SH-SY5Y (cell line): Measurements from ENCODE around the gene LPIN2.

Source experiments
- GATA2 ChIP-seq: IDR thresholded peaks from 2 replicates; pipeline ENCODE4 v1.6.1; 2011; ENCODE audit warnings: mild to moderate bottlenecking, low read depth, low read length
- GATA3 ChIP-seq: IDR thresholded peaks from 2 replicates; pipeline ENCODE4 v1.6.1; 2011; ENCODE audit warnings: low read depth, mild to moderate bottlenecking, low read length, moderate library complexity

DNA sequence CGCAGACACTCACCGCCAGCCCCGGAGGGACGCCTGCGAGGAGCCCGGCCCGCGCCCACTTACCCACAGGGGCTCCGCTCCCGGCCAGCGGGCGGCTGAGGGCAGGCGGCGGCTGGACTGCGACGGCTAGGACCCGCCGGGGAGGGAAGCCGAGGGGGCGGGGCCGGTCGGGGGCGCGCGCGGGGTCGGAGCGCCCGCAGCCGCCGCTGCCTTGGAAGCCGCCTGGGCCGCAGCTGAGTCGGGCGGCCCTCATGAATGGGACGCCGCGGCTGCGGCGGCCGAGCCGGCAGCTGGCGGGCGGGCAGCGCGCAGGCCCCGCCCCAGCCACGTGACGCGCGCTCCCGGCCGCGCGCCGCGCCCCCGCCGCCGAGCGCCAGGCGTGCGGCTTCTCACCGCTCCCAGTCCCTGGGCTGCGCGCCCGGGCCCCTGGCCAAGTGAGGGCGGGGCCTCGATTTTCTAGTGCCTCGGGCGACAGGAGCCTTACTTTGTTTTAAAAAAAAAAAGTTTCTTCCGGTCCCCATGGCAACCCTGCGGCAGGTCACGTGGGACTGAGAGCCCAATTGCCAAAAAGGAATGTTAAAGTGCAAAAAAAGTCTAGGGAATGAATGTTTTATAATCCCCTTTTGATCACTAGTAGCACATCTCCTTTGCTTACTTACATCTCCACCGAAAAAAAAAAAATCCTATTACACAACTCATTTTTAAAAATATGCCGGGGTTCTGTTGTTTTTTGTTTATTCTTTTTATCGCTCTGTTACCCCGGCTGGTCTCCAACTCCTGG is at the start of gene LPIN2:
- TF ChIP-seq GATA2 (no peak), GATA3 (no peak)
